GF-D8 (cell line): Measurements from ENCODE around the gene CES1.
"Not testable (repeated sequence)": the region's sequence is repeated elsewhere in the genome, so short reads cannot be mapped to it uniquely, and the experiment has no call there.

ENCODE experiments used
- DNase-seq: peaks from one replicate; lab custom pipeline; 2025; lab: John Stamatoyannopoulos, UW

Gene CES1

GRCh38 chr16:55830658-55831294 is 2.1 kb downstream of the CES1 start:
- DNase-seq: no peak

- not testable (repeated sequence) for DNase-seq
Measured at GRCh38 chr16:55829232-55829631, 3.7 kb downstream of the CES1 start.

GRCh38 chr16:55828680-55829079 is 4.2 kb downstream of the CES1 start:
- no peak for DNase-seq

- no peak for DNase-seq
Measured at GRCh38 chr16:55825115-55825728, 7.7 kb downstream of the CES1 start.

GRCh38 chr16:55824473-55825000 is 8.4 kb downstream of the CES1 start:
- DNase-seq: no peak

- no peak for DNase-seq
Measured at GRCh38 chr16:55822280-55822810, 10.6 kb downstream of the CES1 start.

GRCh38 chr16:55821210-55821609 is 11.7 kb downstream of the CES1 start:
- DNase-seq: no peak

- DNase-seq: no peak
Measured at GRCh38 chr16:55820615-55821014, 12.3 kb downstream of the CES1 start.

GRCh38 chr16:55817236-55817912 is 15.5 kb downstream of the CES1 start:
- DNase-seq: no peak

GRCh38 chr16:55816222-55816621 is 16.7 kb downstream of the CES1 start:
- not testable (repeated sequence) for DNase-seq

GRCh38 chr16:55815320-55815719 is 17.6 kb downstream of the CES1 start:
- no peak for DNase-seq

- not testable (repeated sequence) for DNase-seq
Measured at GRCh38 chr16:55814174-55814573, 18.7 kb downstream of the CES1 start.

- not testable (repeated sequence) for DNase-seq
Measured at GRCh38 chr16:55813730-55814129, 19.2 kb downstream of the CES1 start.

GRCh38 chr16:55812951-55813350 is 19.9 kb downstream of the CES1 start:
- no peak for DNase-seq

- DNase-seq: no peak
Measured at GRCh38 chr16:55811811-55812210, 21.1 kb downstream of the CES1 start.

GRCh38 chr16:55810451-55810961 is 22.4 kb downstream of the CES1 start:
- DNase-seq: no peak

GRCh38 chr16:55809851-55810250 is 23.0 kb downstream of the CES1 start:
- DNase-seq: no peak

- DNase-seq: no peak
Measured at GRCh38 chr16:55809386-55809785, 23.5 kb downstream of the CES1 start.

GRCh38 chr16:55808286-55808685 is 24.6 kb downstream of the CES1 start:
- DNase-seq: not testable (repeated sequence)

- DNase-seq: not testable (repeated sequence)
Measured at GRCh38 chr16:55805104-55805503, 27.8 kb downstream of the CES1 start.

- DNase-seq: not testable (repeated sequence)
Measured at GRCh38 chr16:55803681-55804080, 29.2 kb downstream of the CES1 start.

- DNase-seq: not testable (repeated sequence)
Measured at GRCh38 chr16:55792934-55793374, 39.9 kb downstream of the CES1 start.
